Retinal pigment epithelial cell (primary cell): ENCODE measurements around the gene POFUT2.

Experiments
- DNase-seq: peaks from one replicate; pipeline ENCODE4 v3.0.0-alpha.2; 2010; ENCODE audit warnings: low read depth
- H3K4me3 ChIP-seq: 2 replicates; pipeline ENCODE4 v1.5.1; 2011; ENCODE audit warnings: mild to moderate bottlenecking, low read length, control low read depth, moderate library complexity
- CTCF ChIP-seq: conservative IDR thresholded peaks from 2 replicates; pipeline ENCODE4 v1.5.1; 2011; ENCODE audit warnings: low read depth, low read length, control low read depth, inconsistent platforms

POFUT2 gene

GRCh38 chr21:45257673-45258341 is 29.9 kb downstream of the POFUT2 start:
- no peak for DNase-seq
- H3K4me3 ChIP-seq = no peak overlapping the region
- no peak for TF ChIP-seq CTCF

- H3K4me3 ChIP-seq = no peak overlapping the region
- DNase-seq = no peak
- no peak for TF ChIP-seq CTCF
Measured at GRCh38 chr21:45256912-45257672, 30.6 kb downstream of the POFUT2 start.

GRCh38 chr21:45256021-45256911 is 31.4 kb downstream of the POFUT2 start:
- TF ChIP-seq CTCF = no peak
- no peak for DNase-seq
- H3K4me3 ChIP-seq = no peak overlapping the region

- no peak for DNase-seq
- no peak for TF ChIP-seq CTCF
- no peak overlapping the region for H3K4me3 ChIP-seq
Measured at GRCh38 chr21:45255381-45256020, 32.2 kb downstream of the POFUT2 start.

GRCh38 chr21:45254460-45254930 is 33.2 kb downstream of the POFUT2 start:
- no peak overlapping the region for H3K4me3 ChIP-seq
- TF ChIP-seq CTCF = no peak
- DNase-seq = no peak

- no peak overlapping the region for H3K4me3 ChIP-seq
- no peak for TF ChIP-seq CTCF
- no peak for DNase-seq
Measured at GRCh38 chr21:45253633-45254459, 33.8 kb downstream of the POFUT2 start.
